Peyer's patch (tissue), 4 donors: ENCODE data around the gene ARHGAP35.

Experiments used
- POLR2A ChIP-seq, 2 donors: fragments of 450-650 bp; IDR thresholded peaks; one replicate each; pipeline ENCODE4 v1.5.1; 2017; ENCODE audit warnings: antibody characterized with exemption in 2 of 2, mild to moderate bottlenecking in 2 of 2, moderate library complexity in 2 of 2
- TF ChIP-seq, protein P1 (sequence below), 6 experiments: fragments of 450-650 bp in 4 of 6; fragments of 200-600 bp in 2 of 6; sonication (generic) in 1 of 6; IDR thresholded peaks; one replicate each; pipeline ENCODE4 v1.5.1; 2017 to 2019; ENCODE audit warnings: antibody characterized with exemption in 6 of 6, mild to moderate bottlenecking in 3 of 6, moderate library complexity in 1 of 6

DNA sequence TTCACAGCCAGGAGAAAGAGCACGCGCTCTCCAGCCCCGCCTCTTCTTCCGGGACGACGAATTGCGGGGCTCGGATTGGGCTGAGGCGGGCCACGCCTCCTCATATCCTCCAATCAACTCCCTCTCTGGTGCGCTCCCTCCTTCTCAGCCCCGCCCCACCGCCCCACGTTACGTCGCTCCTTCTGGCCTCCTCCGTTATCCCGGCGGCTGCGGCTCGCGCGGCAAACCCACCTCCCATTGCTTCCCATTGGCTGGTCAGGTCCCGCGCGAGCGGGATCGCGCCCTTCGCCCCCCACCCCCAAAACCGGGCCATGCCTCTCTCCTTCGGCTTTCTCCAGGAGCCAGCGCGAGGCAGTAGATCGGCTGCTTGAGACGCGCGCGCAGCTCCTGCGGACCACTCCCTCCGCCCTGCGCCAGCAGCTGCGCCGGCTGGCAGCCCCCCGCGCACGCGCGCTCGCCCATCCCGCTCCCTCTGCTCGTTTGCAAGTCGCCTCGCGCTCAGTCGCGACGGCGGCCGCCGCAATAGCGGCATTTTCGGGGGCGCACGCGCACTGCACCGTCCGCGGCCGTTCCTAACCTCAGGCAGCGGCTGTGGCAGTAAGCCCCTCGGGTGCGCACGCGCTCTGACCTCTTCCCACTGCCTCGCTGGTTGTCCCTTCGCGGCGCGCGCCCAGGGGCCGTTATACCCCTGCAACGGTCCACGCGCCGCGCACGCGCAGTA is 512 bp upstream of the ARHGAP35 start:
- TF ChIP-seq, protein P1, sequence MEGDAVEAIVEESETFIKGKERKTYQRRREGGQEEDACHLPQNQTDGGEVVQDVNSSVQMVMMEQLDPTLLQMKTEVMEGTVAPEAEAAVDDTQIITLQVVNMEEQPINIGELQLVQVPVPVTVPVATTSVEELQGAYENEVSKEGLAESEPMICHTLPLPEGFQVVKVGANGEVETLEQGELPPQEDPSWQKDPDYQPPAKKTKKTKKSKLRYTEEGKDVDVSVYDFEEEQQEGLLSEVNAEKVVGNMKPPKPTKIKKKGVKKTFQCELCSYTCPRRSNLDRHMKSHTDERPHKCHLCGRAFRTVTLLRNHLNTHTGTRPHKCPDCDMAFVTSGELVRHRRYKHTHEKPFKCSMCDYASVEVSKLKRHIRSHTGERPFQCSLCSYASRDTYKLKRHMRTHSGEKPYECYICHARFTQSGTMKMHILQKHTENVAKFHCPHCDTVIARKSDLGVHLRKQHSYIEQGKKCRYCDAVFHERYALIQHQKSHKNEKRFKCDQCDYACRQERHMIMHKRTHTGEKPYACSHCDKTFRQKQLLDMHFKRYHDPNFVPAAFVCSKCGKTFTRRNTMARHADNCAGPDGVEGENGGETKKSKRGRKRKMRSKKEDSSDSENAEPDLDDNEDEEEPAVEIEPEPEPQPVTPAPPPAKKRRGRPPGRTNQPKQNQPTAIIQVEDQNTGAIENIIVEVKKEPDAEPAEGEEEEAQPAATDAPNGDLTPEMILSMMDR (IDR thresholded peaks at IDR 0.05), result no peak
- peak; percentile 50 to 62 for TF ChIP-seq POLR2A (IDR thresholded peaks at IDR 0.05)
